Rectal smooth muscle tissue (tissue), 1 donor: ENCODE results near the gene DISC1.

ENCODE experiments used
- H3K27ac ChIP-seq: one replicate; pipeline ENCODE4 v1.7.0; 2013; ENCODE audit warnings: low read depth, low read length, inconsistent platforms
- H3K27me3 ChIP-seq: one replicate; pipeline ENCODE4 v1.7.0; 2013; ENCODE audit warnings: low read length; ENCODE audit not compliant: control insufficient read depth, insufficient read depth
- H3K36me3 ChIP-seq: one replicate; pipeline ENCODE4 v1.7.0; 2013; ENCODE audit warnings: low read length; ENCODE audit not compliant: control insufficient read depth, insufficient read depth
- H3K4me1 ChIP-seq: one replicate; pipeline ENCODE4 v1.7.0; 2013; ENCODE audit warnings: low read length; ENCODE audit not compliant: control insufficient read depth, insufficient read depth
- H3K4me3 ChIP-seq: one replicate; pipeline ENCODE4 v1.7.0; 2013; ENCODE audit warnings: low read length
- H3K9ac ChIP-seq: one replicate; pipeline ENCODE4 v1.7.0; 2013; ENCODE audit warnings: low read length

DISC1 gene

DNA sequence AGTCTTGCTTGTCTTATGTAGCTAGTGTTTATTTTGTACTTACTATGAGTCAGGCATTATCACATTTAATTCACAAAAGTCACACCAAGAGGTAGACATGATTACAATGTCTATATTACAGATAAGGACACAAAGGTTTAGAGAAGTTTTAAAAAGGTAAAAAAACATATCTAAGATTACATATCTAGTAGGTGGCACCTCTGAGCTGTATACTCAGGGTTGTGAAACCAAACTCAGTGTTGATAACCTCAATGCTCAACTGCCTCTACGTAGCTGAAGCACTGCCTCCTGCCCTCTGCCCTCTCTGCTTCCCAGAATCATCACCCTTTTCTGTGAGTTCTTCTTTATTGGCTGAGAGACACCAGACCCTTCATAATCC is 431.3 kb downstream of the DISC1 start:
- Histone ChIP-seq H3K36me3 (no peaks in the 10 kb centered on the region), H3K4me3 (no peak overlapping the region), H3K4me1 (no peaks in the 10 kb centered on the region), H3K9ac (no peak overlapping the region), H3K27ac (no peak overlapping the region), H3K27me3 (no peaks in the 10 kb centered on the region)

DNA sequence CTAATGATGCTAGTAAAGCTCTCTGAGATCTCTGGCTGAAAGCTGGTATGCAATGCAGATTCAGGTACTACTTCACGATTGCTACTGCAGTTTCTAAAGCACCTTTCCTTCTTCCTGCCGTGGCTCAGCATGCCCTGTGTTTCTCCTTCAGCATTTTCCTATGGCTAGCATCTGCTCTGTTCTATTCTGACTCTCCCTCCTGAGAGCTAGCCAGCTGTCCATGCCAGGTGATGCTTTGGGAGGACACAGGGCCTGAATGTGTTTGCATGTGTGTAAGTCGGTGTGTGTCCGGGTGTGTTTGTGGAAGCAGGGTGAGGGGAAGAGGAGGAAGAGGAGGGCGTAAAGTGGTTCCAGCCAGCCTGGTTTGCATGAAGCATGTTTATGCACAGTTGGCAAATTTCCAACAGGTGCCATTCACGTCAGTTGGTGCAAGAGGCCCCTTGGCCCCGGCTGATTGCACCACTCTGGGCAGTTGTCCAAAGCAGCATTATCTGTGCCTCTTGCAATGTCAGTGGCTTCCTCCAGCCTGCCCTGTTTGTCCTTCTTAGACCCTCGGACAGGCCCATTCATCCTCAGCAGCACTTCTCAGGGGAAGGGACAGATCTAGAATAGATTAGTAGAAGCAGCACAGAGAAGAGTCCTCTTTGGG is 433.3 kb downstream of the DISC1 start:
- H3K27me3 ChIP-seq: no peaks in the 10 kb centered on the region
- no peaks in the 10 kb centered on the region for H3K36me3 ChIP-seq
- no peak overlapping the region for H3K9ac ChIP-seq
- no peak overlapping the region for H3K4me3 ChIP-seq
- no peak overlapping the region for H3K27ac ChIP-seq
- no peaks in the 10 kb centered on the region for H3K4me1 ChIP-seq

DNA sequence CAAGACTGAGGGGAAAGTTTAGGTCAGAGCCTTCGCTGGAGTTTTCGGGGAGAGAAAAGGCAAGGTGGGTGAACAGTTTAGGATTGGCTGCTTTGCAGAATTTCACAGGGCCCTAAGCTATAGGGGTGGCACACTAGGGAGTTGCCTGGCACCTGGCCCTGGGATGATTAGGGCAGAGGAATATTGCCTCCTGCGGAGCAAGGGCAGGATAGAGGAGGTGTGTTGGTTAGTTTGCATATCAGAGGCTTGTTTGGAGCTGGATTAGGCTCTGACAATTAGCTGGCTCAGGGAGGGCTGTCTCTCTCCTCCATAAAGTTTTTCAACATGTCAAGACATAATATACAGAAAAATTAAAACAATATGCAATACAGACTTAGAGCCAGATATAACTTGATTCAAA is 436.4 kb downstream of the DISC1 start:
- H3K9ac ChIP-seq: no peak overlapping the region
- H3K36me3 ChIP-seq: no peaks in the 10 kb centered on the region
- H3K27ac ChIP-seq: no peak overlapping the region
- H3K4me1 ChIP-seq: no peaks in the 10 kb centered on the region
- no peaks in the 10 kb centered on the region for H3K27me3 ChIP-seq
- no peak overlapping the region for H3K4me3 ChIP-seq

DNA sequence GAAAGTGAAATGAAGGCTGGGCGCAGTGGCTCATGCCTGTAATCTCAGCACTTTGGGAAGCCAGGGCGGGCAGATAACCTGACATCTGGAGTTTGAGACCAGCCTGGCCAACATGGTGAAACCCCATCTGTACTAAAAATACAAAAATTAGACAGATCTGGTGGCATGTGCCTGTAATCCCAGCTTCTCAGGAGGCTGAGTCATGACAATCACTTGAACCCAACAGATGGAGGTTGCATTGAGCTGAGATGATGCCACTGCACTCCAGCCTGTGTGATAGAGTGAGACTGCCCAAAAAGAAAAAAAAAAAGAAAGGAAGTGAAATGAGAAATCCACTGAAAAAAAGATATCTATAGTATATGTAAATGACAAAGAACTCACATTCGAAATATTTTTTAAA is 439.9 kb downstream of the DISC1 start:
- H3K4me3 ChIP-seq: no peak overlapping the region
- no peaks in the 10 kb centered on the region for H3K4me1 ChIP-seq
- H3K36me3 ChIP-seq: no peaks in the 10 kb centered on the region
- H3K27me3 ChIP-seq: no peaks in the 10 kb centered on the region
- H3K9ac ChIP-seq: no peak overlapping the region
- no peak overlapping the region for H3K27ac ChIP-seq

DNA sequence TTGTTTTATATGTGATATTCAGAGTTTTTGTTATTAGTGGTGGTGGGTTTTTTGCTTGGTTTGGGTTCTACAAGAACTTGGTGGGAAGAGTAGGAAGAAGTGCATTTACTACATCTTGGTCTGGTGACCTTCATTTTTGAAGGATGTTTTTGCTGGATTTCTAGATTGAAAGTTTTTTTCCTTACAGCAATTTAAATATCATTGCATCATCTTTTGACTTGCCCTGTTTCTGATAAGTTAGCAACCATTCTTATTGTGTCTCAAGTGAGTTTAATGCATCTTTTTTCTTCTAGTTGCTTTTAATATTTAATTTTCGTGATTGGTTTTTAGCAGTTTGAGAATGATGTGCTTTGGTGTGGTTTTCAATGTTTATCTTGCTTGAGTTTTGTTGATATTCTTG is 447.7 kb downstream of the DISC1 start:
- Histone ChIP-seq H3K36me3 (no peaks in the 10 kb centered on the region), H3K27ac (no peak overlapping the region), H3K9ac (no peak overlapping the region), H3K27me3 (no peaks in the 10 kb centered on the region), H3K4me3 (no peak overlapping the region), H3K4me1 (no peaks in the 10 kb centered on the region)

DNA sequence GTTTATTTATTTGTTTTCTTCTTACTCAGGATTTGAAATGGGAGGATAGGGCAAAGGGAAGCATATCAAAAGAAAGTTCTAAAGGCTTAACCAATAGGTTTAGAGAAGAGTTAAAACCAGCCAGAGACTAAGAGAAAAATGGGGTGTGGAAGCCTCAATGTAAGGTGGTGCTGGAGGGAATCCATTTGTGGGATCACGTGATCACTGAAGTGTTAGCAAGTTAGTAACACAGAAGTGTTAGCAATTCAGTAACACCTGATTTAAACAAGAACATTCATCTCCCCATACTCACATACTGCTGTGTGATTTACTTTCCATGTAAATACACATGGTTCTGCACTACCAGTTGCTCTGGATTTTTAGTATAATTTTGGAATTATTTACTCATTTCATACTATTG is 451.2 kb downstream of the DISC1 start:
- Histone ChIP-seq H3K9ac (no peak overlapping the region), H3K36me3 (no peaks in the 10 kb centered on the region), H3K27ac (no peak overlapping the region), H3K4me1 (no peaks in the 10 kb centered on the region), H3K27me3 (no peaks in the 10 kb centered on the region), H3K4me3 (no peak overlapping the region)

DNA sequence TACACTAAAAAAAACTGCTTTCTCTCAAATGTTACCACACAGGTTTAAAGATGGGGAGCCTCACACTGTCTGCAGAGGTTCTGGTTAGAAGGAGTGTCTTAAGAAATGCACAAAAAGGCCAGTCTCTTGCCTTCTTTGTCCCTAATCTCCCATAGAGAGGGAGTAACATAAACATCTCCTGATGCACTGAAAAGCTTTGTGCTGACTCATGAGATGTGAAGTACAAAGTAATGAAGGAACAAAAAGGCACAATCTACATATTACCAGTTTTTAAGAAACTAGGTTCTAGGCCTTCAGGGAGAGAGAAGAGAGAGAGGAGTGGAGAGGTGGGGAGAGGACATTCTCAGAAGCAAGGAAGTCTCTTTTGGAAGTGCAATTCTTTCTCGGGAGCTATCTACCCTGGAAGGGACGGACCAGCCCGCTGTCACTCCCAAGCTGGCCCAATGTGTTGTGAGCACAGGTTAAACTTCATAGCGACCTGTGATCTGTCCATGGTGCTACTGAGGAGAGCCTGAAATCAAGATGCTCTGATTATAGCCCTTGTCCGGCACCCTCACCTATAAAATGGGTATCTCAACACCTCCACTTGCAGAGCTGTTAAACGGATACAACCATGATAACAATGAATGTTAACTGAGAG is 458.1 kb downstream of the DISC1 start:
- Histone ChIP-seq H3K27me3 (no peaks in the 10 kb centered on the region), H3K4me3 (no peak overlapping the region)

DNA sequence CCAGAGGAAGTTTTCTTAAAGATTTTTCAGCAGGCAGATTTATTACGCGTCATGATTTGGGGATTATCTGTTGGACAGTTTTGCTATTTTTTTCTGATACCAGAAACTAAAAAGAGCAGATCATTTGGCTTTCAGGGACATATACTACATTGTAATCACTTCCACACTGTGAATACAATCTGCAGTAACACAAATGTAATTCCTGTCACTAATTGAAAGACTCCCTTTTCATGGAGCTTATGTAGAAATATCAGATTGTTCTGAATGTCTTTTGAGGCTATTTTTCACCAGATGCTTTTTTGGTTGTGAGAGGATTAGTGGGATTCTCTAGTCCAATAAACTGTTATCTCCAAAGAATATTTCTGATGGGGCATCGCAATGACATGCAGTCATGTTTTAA is 464.2 kb downstream of the DISC1 start:
- H3K36me3 ChIP-seq: no peaks in the 10 kb centered on the region
- H3K4me1 ChIP-seq: no peaks in the 10 kb centered on the region
- H3K9ac ChIP-seq: no peak overlapping the region
- no peak overlapping the region for H3K27ac ChIP-seq
- H3K27me3 ChIP-seq: no peaks in the 10 kb centered on the region
- H3K4me3 ChIP-seq: no peak overlapping the region

More for the DNA sequence above, 458.1 kb downstream of the DISC1 start:
- Histone ChIP-seq H3K4me1 (no peaks in the 10 kb centered on the region), H3K9ac (no peak overlapping the region), H3K36me3 (no peaks in the 10 kb centered on the region), H3K27ac (no peak overlapping the region)
